GM23338 (cell line): ENCODE data around the gene GSDMA. TPM values are rescaled to one million over a fixed set of nuclear protein-coding genes. Genes with fewer than 3 reads are reported as not detected.

Experiments
- ATAC-seq: fragments of 200-7000 bp; cut with Tn5 transposase; 3 replicates; pipeline ENCODE4 v1.9.1; 2020
- DNase-seq: peaks from one replicate; pipeline ENCODE4 v3.0.0-alpha.2; 2015; ENCODE audit warnings: low spot score
- H2AFZ ChIP-seq: fragments of 200-600 bp; sonication (generic); 2 replicates; pipeline ENCODE4 v1.8.0; 2016; ENCODE audit warnings: antibody characterized with exemption, mild to moderate bottlenecking, moderate library complexity
- H3F3A ChIP-seq: fragments of 200-600 bp; sonication (generic); replicated peaks from 2 replicates; pipeline ENCODE4 v1.8.0; 2017; ENCODE audit warnings: antibody characterized with exemption, mixed run types, low read depth
- H3K27ac ChIP-seq: fragments of 200-600 bp; sonication (generic); 2 replicates; pipeline ENCODE4 v1.6.1; 2016; ENCODE audit warnings: low read depth
- H3K27me3 ChIP-seq: fragments of 200-600 bp; sonication (generic); 2 replicates; pipeline ENCODE4 v1.8.0; 2016; ENCODE audit warnings: mild to moderate bottlenecking, mixed run types, moderate library complexity; ENCODE audit not compliant: insufficient read depth
- H3K36me3 ChIP-seq: fragments of 200-600 bp; sonication (generic); 2 replicates; pipeline ENCODE4 v1.8.0; 2016; ENCODE audit warnings: mild to moderate bottlenecking; ENCODE audit not compliant: insufficient read depth
- H3K4me1 ChIP-seq: fragments of 200-600 bp; sonication (generic); 2 replicates; pipeline ENCODE4 v1.8.0; 2016; ENCODE audit warnings: mild to moderate bottlenecking, moderate library complexity; ENCODE audit not compliant: insufficient read depth
- H3K4me2 ChIP-seq: fragments of 200-600 bp; sonication (generic); 2 replicates; pipeline ENCODE4 v1.7.1; 2017; ENCODE audit warnings: mixed run types
- H3K4me3 ChIP-seq: fragments of 200-600 bp; sonication (generic); 2 replicates; pipeline ENCODE4 v1.6.1; 2016; ENCODE audit warnings: mixed run types
- H3K79me2 ChIP-seq: fragments of 200-600 bp; sonication (generic); replicated peaks from 2 replicates; pipeline ENCODE4 v1.8.0; 2017; ENCODE audit warnings: mild to moderate bottlenecking; ENCODE audit not compliant: insufficient read depth
- H3K9me2 ChIP-seq: fragments of 200-600 bp; sonication (generic); 2 replicates; pipeline ENCODE4 v1.8.0; 2017; ENCODE audit not compliant: insufficient read depth
- H4K20me1 ChIP-seq: fragments of 200-600 bp; sonication (generic); replicated peaks from 2 replicates; pipeline ENCODE4 v1.8.0; 2017; ENCODE audit warnings: mild to moderate bottlenecking; ENCODE audit not compliant: insufficient read depth
- H3K27ac Mint-ChIP-seq: 2 replicates; pipeline ENCODE4 v1.8.0; 2020; ENCODE audit warnings: inconsistent platforms, mild to moderate bottlenecking, moderate library complexity, mixed read lengths
- H3K27me3 Mint-ChIP-seq: 3 replicates; pipeline ENCODE4 v1.8.0; 2022; ENCODE audit warnings: low read depth, mild to moderate bottlenecking, moderate library complexity, mixed read lengths, inconsistent platforms; ENCODE audit not compliant: insufficient read depth, poor library complexity
- H3K36me3 Mint-ChIP-seq: 3 replicates; pipeline ENCODE4 v1.8.0; 2021; ENCODE audit warnings: low read depth, mild to moderate bottlenecking, inconsistent platforms, moderate library complexity, mixed read lengths
- H3K4me1 Mint-ChIP-seq: 3 replicates; pipeline ENCODE4 v1.8.0; 2020; ENCODE audit warnings: mild to moderate bottlenecking, inconsistent platforms, mixed read lengths
- H3K4me3 Mint-ChIP-seq: 3 replicates; pipeline ENCODE4 v1.8.0; 2021; ENCODE audit warnings: moderate library complexity, mild to moderate bottlenecking, inconsistent platforms, mixed read lengths
- H3K9me3 Mint-ChIP-seq: 3 replicates; pipeline ENCODE4 v1.8.0; 2020; ENCODE audit warnings: moderate library complexity, mild to moderate bottlenecking, inconsistent platforms, mixed read lengths
- CTCF ChIP-seq, 2 experiments: fragments of 200-600 bp in 1 of 2; sonication (generic) in 1 of 2; conservative IDR thresholded peaks; 2 replicates each; pipeline versions ENCODE4 v1.5.1 to v1.6.1; 2016 to 2017; ENCODE audit warnings: antibody characterized with exemption in 2 of 2, low read depth in 2 of 2, mild to moderate bottlenecking in 2 of 2, moderate library complexity in 1 of 2
- EZH2 ChIP-seq: fragments of 200-600 bp; sonication (generic); IDR thresholded peaks from one replicate; pipeline ENCODE4 v1.8.0; 2017; ENCODE audit warnings: antibody characterized with exemption, mild to moderate bottlenecking, low read depth; ENCODE audit not compliant: unreplicated experiment
- JUNB ChIP-seq: IDR thresholded peaks from one replicate; pipeline ENCODE4 v1.6.1; 2016; ENCODE audit warnings: antibody characterized with exemption; ENCODE audit not compliant: unreplicated experiment
- NANOG ChIP-seq: IDR thresholded peaks from 2 replicates; pipeline ENCODE4 v1.6.1; 2016; ENCODE audit warnings: antibody characterized with exemption, borderline replicate concordance
- POLR2AphosphoS5 ChIP-seq: IDR thresholded peaks from 2 replicates; pipeline ENCODE4 v1.6.1; 2016; ENCODE audit warnings: antibody characterized with exemption, low read depth
- REST ChIP-seq: IDR thresholded peaks from one replicate; pipeline ENCODE4 v1.6.1; 2018; ENCODE audit warnings: antibody characterized with exemption; ENCODE audit not compliant: unreplicated experiment
- ZNF462 ChIP-seq: fragments of 250-450 bp; sonication (Bioruptor Pico); IDR thresholded peaks from 2 replicates; pipeline ENCODE4 v1.5.0; 2020; ENCODE audit warnings: mild to moderate bottlenecking, moderate library complexity
- polyA plus RNA-seq: library from polyadenylated mRNA; unstranded; fragments of >200 nt; fragmentation: Nextera tagmentation; extraction: Ambion mirVana; gene quantifications from 2 replicates; pipeline ENCODE4 v1.2.1, GENCODE V29; 2016
- total RNA-seq: library from RNA; depleted of rRNA; stranded (reverse); fragments of >200 nt; shearing (Covaris generic); gene quantifications from 2 replicates; pipeline ENCODE4 v1.2.3, GENCODE V29; 2014

Gene GSDMA
- total and polyA plus RNA-seq, 2 experiments from 2014 or later: not detected

- Histone ChIP-seq H3K27me3 (no peaks in the 10 kb centered on the region), H2AFZ (no peak overlapping the region), H3K4me1 (peaks cover 4% of the 10 kb centered on the region; the same call in 1 of the 2 replicates), H3K9me2 (no peaks in the 10 kb centered on the region), H3K4me2 (no peak overlapping the region), H3K27ac (no peak overlapping the region), H3F3A (no peaks in the 10 kb centered on the region), H3K36me3 (peaks cover 5% of the 10 kb centered on the region; the same call in 1 of the 2 replicates), H3K79me2 (peaks cover 23% of the 10 kb centered on the region), H3K4me3 (no peak overlapping the region), H4K20me1 (peaks cover 17% of the 10 kb centered on the region)
- H3K27ac Mint-ChIP-seq: no peak overlapping the region
- ATAC-seq (no peak), DNase-seq (no peak)
- H3K4me3 Mint-ChIP-seq: no peak overlapping the region
- peaks cover 36% of the 10 kb centered on the region for H3K36me3 Mint-ChIP-seq
- TF ChIP-seq CTCF (conservative IDR thresholded peaks at IDR 0.05; ENCODE audit: low read depth in 2 of 2) (no peak), POLR2AphosphoS5 (no peak), JUNB (no peak), ZNF462 (no peak), REST (no peak), EZH2 (no peak), NANOG (no peak)
- peaks cover 7% of the 10 kb centered on the region for H3K27me3 Mint-ChIP-seq
- H3K9me3 Mint-ChIP-seq: no peaks in the 10 kb centered on the region
- peaks cover 24% of the 10 kb centered on the region for H3K4me1 Mint-ChIP-seq
Measured at GRCh38 chr17:39921323-39921722, 41.5 kb upstream of the GSDMA start.
